Chondrocyte (in vitro differentiated cells): Measurements from ENCODE around the gene HMSD. TPM values are rescaled to one million over a fixed set of nuclear protein-coding genes. Genes with fewer than 3 reads are reported as not detected.
A peak's percentile ranks its signal among the peaks of the same experiment; 100 is the strongest.

ENCODE experiments used
- DNase-seq: peaks from one replicate; pipeline ENCODE4 v3.0.0; 2021; ENCODE audit warnings: mixed read lengths, low spot score
- H3K27ac Mint-ChIP-seq: one replicate; pipeline ENCODE4 v1.8.0; 2021; ENCODE audit warnings: mild to moderate bottlenecking, moderate library complexity, mixed read lengths; ENCODE audit not compliant: unreplicated experiment
- H3K27me3 Mint-ChIP-seq: 2 replicates; pipeline ENCODE4 v1.8.0; 2021; ENCODE audit warnings: low read depth, mixed read lengths
- H3K36me3 Mint-ChIP-seq: 2 replicates; pipeline ENCODE4 v1.8.0; 2021; ENCODE audit warnings: low read depth, mixed read lengths
- H3K4me1 Mint-ChIP-seq: 2 replicates; pipeline ENCODE4 v1.8.0; 2021; ENCODE audit warnings: low read depth, mild to moderate bottlenecking, mixed read lengths
- H3K4me3 Mint-ChIP-seq: one replicate; pipeline ENCODE4 v1.8.0; 2021; ENCODE audit warnings: mild to moderate bottlenecking, moderate library complexity, mixed read lengths; ENCODE audit not compliant: unreplicated experiment
- H3K9me3 Mint-ChIP-seq: 2 replicates; pipeline ENCODE4 v1.8.0; 2021; ENCODE audit warnings: low read depth, mixed read lengths
- CTCF ChIP-seq: fragments of 200-600 bp; sonication (generic); IDR thresholded peaks from 2 replicates; pipeline ENCODE4 v1.5.0; 2021; ENCODE audit warnings: antibody characterized with exemption, mild to moderate bottlenecking, moderate library complexity
- total RNA-seq: library from RNA; stranded (reverse); gene quantifications from 3 replicates; pipeline ENCODE4 v1.2.1, GENCODE V29; 2021

HMSD gene
- total RNA-seq, 1 donor from 2014 or later = not detected

DNA sequence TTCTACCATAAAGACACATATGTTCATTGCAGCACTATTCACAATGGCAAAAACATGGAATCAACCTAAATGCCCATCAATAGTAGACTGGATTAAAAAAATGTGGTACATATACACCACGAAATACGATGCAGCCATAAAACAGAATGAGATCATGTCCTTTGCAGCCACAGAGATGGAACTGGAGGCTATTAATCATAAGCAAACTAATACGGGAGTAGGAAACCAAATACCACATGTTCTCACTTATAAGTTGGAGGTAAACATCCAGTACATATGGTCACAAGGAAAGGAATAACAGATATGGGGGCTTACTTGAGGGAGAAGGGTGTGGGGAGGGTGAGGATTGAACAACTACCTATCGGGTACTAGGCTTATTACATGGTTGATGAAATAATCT lies 7.7 kb downstream of the HMSD start:
- no peak for DNase-seq
- H3K36me3 Mint-ChIP-seq = no peaks in the 10 kb centered on the region
- H3K27me3 Mint-ChIP-seq = peaks cover 33% of the 10 kb centered on the region
- H3K4me3 Mint-ChIP-seq = no peak overlapping the region
- no peaks in the 10 kb centered on the region for H3K4me1 Mint-ChIP-seq
- no peak for TF ChIP-seq CTCF
- no peak overlapping the region for H3K27ac Mint-ChIP-seq
- H3K9me3 Mint-ChIP-seq = no peaks in the 10 kb centered on the region

- DNase-seq = no peak
- H3K27me3 Mint-ChIP-seq = peaks cover 32% of the 10 kb centered on the region
- no peak overlapping the region for H3K27ac Mint-ChIP-seq
- no peaks in the 10 kb centered on the region for H3K4me1 Mint-ChIP-seq
- H3K4me3 Mint-ChIP-seq = no peak overlapping the region
- TF ChIP-seq CTCF = no peak
- no peaks in the 10 kb centered on the region for H3K36me3 Mint-ChIP-seq
- no peaks in the 10 kb centered on the region for H3K9me3 Mint-ChIP-seq
Measured at GRCh38 chr18:63960891-63961290, 11.8 kb downstream of the HMSD start.

GRCh38 chr18:63961435-63961980 lies 12.4 kb downstream of the HMSD start:
- no peaks in the 10 kb centered on the region for H3K4me1 Mint-ChIP-seq
- H3K4me3 Mint-ChIP-seq = no peak overlapping the region
- no peaks in the 10 kb centered on the region for H3K9me3 Mint-ChIP-seq
- no peak for DNase-seq
- TF ChIP-seq CTCF = no peak
- no peak overlapping the region for H3K27ac Mint-ChIP-seq
- peaks cover 29% of the 10 kb centered on the region for H3K27me3 Mint-ChIP-seq
- H3K36me3 Mint-ChIP-seq = no peaks in the 10 kb centered on the region

DNA sequence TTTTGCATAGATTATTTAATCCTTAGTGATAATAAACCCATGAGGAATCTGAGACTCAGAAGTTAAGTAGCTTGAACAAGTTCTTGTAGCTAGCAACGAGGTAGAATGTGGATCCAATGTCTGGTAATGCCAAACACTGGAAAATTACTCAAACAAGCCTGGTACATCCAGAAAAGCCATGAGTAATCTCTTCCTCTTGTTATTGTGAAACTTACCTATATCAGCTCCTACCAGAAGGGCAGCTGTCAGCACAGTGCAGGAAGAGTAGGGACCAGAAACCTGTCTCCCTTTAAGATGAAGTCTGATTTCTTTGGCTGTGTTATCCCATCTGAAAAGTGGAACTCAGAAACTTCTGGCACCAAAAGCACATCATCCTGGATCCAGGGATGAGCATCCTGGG lies 13.0 kb downstream of the HMSD start:
- no peaks in the 10 kb centered on the region for H3K9me3 Mint-ChIP-seq
- TF ChIP-seq CTCF = no peak
- H3K4me3 Mint-ChIP-seq = no peak overlapping the region
- H3K27ac Mint-ChIP-seq = no peak overlapping the region
- H3K27me3 Mint-ChIP-seq = peaks cover 24% of the 10 kb centered on the region
- no peak for DNase-seq
- H3K36me3 Mint-ChIP-seq = no peaks in the 10 kb centered on the region
- H3K4me1 Mint-ChIP-seq = no peaks in the 10 kb centered on the region

DNA sequence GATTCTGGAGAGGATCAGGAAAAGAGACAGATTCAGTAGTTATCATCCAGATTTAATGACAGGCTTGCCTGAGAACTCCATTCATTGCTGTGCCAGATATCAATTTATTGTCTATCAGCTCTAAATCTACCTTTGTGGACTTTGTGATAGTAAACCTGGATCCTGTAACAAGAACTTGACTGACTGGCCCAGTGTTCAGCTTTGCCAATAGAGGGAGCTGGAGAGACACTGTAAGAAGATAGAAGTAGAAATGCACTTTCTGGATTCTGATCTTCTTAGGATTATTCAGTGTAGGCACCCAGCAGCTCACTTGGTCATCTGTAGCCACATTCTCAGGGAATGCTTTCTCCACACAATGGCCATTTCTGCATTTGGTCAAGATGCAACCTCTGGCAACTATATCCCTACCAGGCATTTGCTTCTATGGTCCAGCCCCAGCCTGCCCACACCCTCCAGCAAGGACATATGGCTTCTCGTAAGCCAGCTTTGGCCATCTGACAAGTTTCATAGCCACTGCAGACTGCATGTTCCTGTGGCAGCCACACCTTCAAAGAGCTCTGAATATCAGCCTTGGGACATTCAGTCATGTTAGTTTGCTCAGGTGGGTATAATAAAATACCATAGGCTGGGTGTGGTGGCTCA lies 14.6 kb downstream of the HMSD start:
- Mint-ChIP-seq H3K27ac (no peak overlapping the region), H3K4me3 (no peak overlapping the region), H3K36me3 (no peaks in the 10 kb centered on the region), H3K4me1 (no peaks in the 10 kb centered on the region), H3K27me3 (peaks cover 18% of the 10 kb centered on the region), H3K9me3 (no peaks in the 10 kb centered on the region)
- DNase-seq = no peak
- peak; percentile 86 for TF ChIP-seq CTCF
